HepG2 (cell line): ENCODE measurements around the gene GCLC. TPM values are rescaled to one million over a fixed set of nuclear protein-coding genes. Genes with fewer than 3 reads are reported as not detected.

Source experiments
- ATAC-seq: fragments of 200-7000 bp; cut with Tn5 transposase; 3 replicates; pipeline ENCODE4 v1.9.1; 2020; ENCODE audit warnings: mild to moderate bottlenecking, moderate library complexity
- BruUV-seq: library from RNA; stranded (reverse); fragments of 400-500 nt; replicated peaks from 2 replicates; lab custom pipeline; 2021; lab: Mats Ljungman, UMichigan
- CTCF ChIA-PET: fragments of 300-600 bp; formaldehyde crosslinking; extraction: SDS; loops from one replicate; lab custom pipeline; 2021; ENCODE audit warnings: low total read pairs, inconsistent platforms, low intra/inter-chr PET ratio; lab: Yijun Ruan, JAX
- POLR2A ChIA-PET: fragments of 350-600 bp; sonication (Branson Sonifier 250); formaldehyde crosslinking; loops from one replicate; lab custom pipeline; 2020; ENCODE audit warnings: antibody characterized with exemption, inconsistent platforms; lab: Yijun Ruan, JAX
- DNase-seq: peaks from one replicate; pipeline ENCODE4 v3.0.0-alpha.2; 2015; ENCODE audit warnings: low spot score
- FAIRE-seq: peaks from 3 replicates; lab custom pipeline; 2011; peaks lifted over from hg19 to GRCh38; lab: Jason Lieb, UNC
- H2AFZ ChIP-seq: one replicate; pipeline ENCODE4 v1.6.1; 2011; ENCODE audit warnings: low read length, inconsistent platforms
- H3K27ac ChIP-seq: fragments of 300-600 bp; 3 replicates; pipeline ENCODE4 v1.8.0; 2011; ENCODE audit warnings: mixed run types, mild to moderate bottlenecking, mixed read lengths, low read length, inconsistent platforms; ENCODE audit not compliant: insufficient read depth; ENCODE audit errors: extremely low read length
- H3K27me3 ChIP-seq, 2 experiments: fragments of 200-600 bp in 1 of 2; 2 replicates in 1 of 2; 3 replicates in 1 of 2; pipeline versions ENCODE4 v1.6.0 to v1.8.0; 2011; ENCODE audit warnings: low read length in 2 of 2, mild to moderate bottlenecking in 2 of 2, moderate library complexity in 2 of 2, inconsistent platforms in 1 of 2; ENCODE audit not compliant: insufficient read depth in 2 of 2, control insufficient read depth in 1 of 2
- H3K36me3 ChIP-seq, 2 experiments: fragments of 200-600 bp in 1 of 2; replicated peaks in 1 of 2; 2 replicates in 1 of 2; 3 replicates in 1 of 2; pipeline versions ENCODE4 v1.5.1 to v1.8.0; 2011; ENCODE audit warnings: low read length in 2 of 2, inconsistent platforms in 1 of 2; ENCODE audit not compliant: insufficient read depth in 2 of 2, control insufficient read depth in 1 of 2
- H3K4me1 ChIP-seq: 2 replicates; pipeline ENCODE4 v1.5.1; 2012; ENCODE audit warnings: low read length, inconsistent platforms; ENCODE audit not compliant: insufficient read depth
- H3K4me2 ChIP-seq: 2 replicates; pipeline ENCODE4 v1.6.0; 2011; ENCODE audit warnings: low read depth, low read length, inconsistent platforms
- H3K4me3 ChIP-seq, 3 experiments: fragments of 200-600 bp in 1 of 3; sonication (generic), shearing (Covaris generic) in 1 of 3; replicated peaks in 1 of 3; 2 replicates each; pipeline ENCODE4 v1.5.1; 2011 to 2016; ENCODE audit warnings: low read length in 3 of 3, inconsistent platforms in 2 of 3, low read depth in 2 of 3, mild to moderate bottlenecking in 2 of 3, control low read depth in 1 of 3, mixed read lengths in 1 of 3; ENCODE audit not compliant: insufficient read depth in 1 of 3
- H3K79me2 ChIP-seq: one replicate; pipeline ENCODE4 v1.6.1; 2011; ENCODE audit warnings: low read length, inconsistent platforms; ENCODE audit not compliant: insufficient read depth
- H3K9ac ChIP-seq: 2 replicates; pipeline ENCODE4 v1.6.0; 2011; ENCODE audit warnings: mild to moderate bottlenecking, low read depth, low read length, inconsistent platforms; ENCODE audit not compliant: insufficient read depth
- H3K9me3 ChIP-seq: 2 replicates; pipeline ENCODE4 v1.5.1; 2012; ENCODE audit warnings: mild to moderate bottlenecking, low read length
- H4K20me1 ChIP-seq: 2 replicates; pipeline ENCODE4 v1.6.0; 2011; ENCODE audit warnings: inconsistent platforms, mild to moderate bottlenecking, low read length, moderate library complexity; ENCODE audit not compliant: insufficient read depth
- RAD21 ChIP-seq: fragments of 450-650 bp; formaldehyde crosslinking; IDR thresholded peaks from 2 replicates; pipeline ENCODE4 v1.5.0; 2020; ENCODE audit warnings: mild to moderate bottlenecking
- ZNF574 ChIP-seq: sonication (generic); formaldehyde crosslinking; IDR thresholded peaks from 2 replicates; pipeline ENCODE4 v1.4.0; 2020; ENCODE audit warnings: missing genetic modification reagents
- ZNF784 ChIP-seq: sonication (generic); formaldehyde crosslinking; IDR thresholded peaks from 2 replicates; pipeline ENCODE4 v1.5.1; 2020; ENCODE audit warnings: missing genetic modification reagents, mild to moderate bottlenecking, borderline replicate concordance
- ZXDC ChIP-seq: sonication (generic); formaldehyde crosslinking; IDR thresholded peaks from 2 replicates; pipeline ENCODE4 v1.5.0; 2020; ENCODE audit warnings: mild to moderate bottlenecking, missing genetic modification reagents
- WGBS: methylation state at CpG from one replicate; pipeline ENCODE4 v1.1.6; 2017; ENCODE audit warnings: low lambda C conversion rate; 5-methylcytosine and 5-hydroxymethylcytosine counted together
- in situ Hi-C: cut with HindIII; loops from 2 replicates; pipeline ENCODE4 v1.10.0; 2017; ENCODE audit warnings: low pct_unique_long_range_greater_than_20kb; ENCODE audit not compliant: extremely low pct_ligation_motif_present
- intact Hi-C: fragments of 100-400 bp; cut with micrococcal nuclease; formaldehyde crosslinking; loops from one replicate; pipeline ENCODE4 v1.10.0; 2022; ENCODE audit not compliant: unreplicated experiment
- polyA plus RNA-seq, 8 experiments: library from polyadenylated mRNA; depleted of rRNA in 3 of 8; stranded (reverse) in 7 of 8; unstranded in 1 of 8; fragments of >200 nt; fragmentation: Illumina TruSeq in 4 of 8; extraction: Trizol in 4 of 8; gene quantifications; 2 replicates each; pipeline versions ENCODE4 v1.2.1 to v1.2.3, GENCODE V29; 2011 to 2016; ENCODE audit warnings: low read depth in 4 of 8, missing spikeins in 1 of 8, mixed read lengths in 1 of 8; ENCODE audit not compliant: insufficient read depth in 1 of 8
- total RNA-seq, 5 experiments: library from RNA; depleted of rRNA; stranded (reverse); fragments of >200 nt; fragmentation: Illumina TruSeq; extraction: Trizol; gene quantifications; 2 replicates each; pipeline ENCODE4 v1.2.3, GENCODE V29; 2016; ENCODE audit warnings: low read depth in 1 of 5
- TF ChIP-seq, protein P1 (sequence below): IDR thresholded peaks from 2 replicates; pipeline ENCODE4 v1.6.1; 2012; ENCODE audit warnings: inconsistent platforms
- TF ChIP-seq, protein P2 (sequence below): sonication (generic); formaldehyde crosslinking; IDR thresholded peaks from 2 replicates; pipeline ENCODE4 v1.8.0; 2022; ENCODE audit warnings: low read depth, missing genetic modification reagents

GCLC gene
- total and polyA plus RNA-seq, 2 of the 13 experiments (the other 11 are each of a cell fraction or from before 2014, with no cell fraction given) = 35.3 to 84.6 TPM

DNA sequence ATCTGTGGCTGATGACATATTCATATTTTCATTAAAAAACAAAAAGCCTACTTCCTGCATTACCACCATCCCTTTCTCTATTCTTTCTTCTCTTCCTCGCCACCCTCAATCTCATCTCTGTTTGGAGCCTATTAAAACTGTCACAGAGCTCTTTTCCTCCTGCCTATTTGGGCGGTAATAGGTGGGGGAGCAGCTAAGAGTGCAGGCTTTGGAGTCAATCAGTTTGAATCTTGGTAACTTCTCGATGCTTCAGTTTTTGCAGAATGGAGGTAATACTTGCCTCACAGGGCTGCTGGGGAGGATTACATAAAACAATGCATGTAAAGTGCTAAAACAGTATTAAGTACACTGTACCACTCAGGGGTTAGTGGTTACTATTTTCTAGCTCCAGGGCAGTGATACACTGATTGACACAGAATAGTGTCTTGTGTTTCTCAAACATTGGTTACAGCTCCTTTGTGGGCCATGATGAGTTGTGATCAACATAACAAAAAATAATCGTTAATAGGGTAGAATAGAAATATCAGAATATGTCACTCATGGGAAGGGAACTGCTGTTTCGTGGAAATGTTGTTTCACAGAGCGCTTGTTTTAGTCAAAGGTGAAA lies 14.0 kb downstream of the GCLC start:
- intact Hi-C loops = no loop called here
- no peak overlapping the region for H3K27ac ChIP-seq
- H3K4me1 ChIP-seq = peaks cover 33% of the 10 kb centered on the region
- ChIA-PET CTCF (no interaction called here), POLR2A (interaction anchor here (2.2 kb wide), 1 partner anchor 14 kb away, joined by 5 read pairs; the partner anchor contains the start of gene GCLC)
- H2AFZ ChIP-seq = no peak overlapping the region
- H3K79me2 ChIP-seq = peaks cover 98% of the 10 kb centered on the region
- no peak for DNase-seq
- no peak for ATAC-seq
- H4K20me1 ChIP-seq = peaks cover 31% of the 10 kb centered on the region; the same call in 1 of the 2 replicates
- no peak overlapping the region for H3K4me2 ChIP-seq
- 96% methylated on average over 6 of the region's 6 CpGs for WGBS
- TF ChIP-seq, protein P1, sequence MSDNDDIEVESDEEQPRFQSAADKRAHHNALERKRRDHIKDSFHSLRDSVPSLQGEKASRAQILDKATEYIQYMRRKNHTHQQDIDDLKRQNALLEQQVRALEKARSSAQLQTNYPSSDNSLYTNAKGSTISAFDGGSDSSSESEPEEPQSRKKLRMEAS = no peak
- TF ChIP-seq, protein P2, sequence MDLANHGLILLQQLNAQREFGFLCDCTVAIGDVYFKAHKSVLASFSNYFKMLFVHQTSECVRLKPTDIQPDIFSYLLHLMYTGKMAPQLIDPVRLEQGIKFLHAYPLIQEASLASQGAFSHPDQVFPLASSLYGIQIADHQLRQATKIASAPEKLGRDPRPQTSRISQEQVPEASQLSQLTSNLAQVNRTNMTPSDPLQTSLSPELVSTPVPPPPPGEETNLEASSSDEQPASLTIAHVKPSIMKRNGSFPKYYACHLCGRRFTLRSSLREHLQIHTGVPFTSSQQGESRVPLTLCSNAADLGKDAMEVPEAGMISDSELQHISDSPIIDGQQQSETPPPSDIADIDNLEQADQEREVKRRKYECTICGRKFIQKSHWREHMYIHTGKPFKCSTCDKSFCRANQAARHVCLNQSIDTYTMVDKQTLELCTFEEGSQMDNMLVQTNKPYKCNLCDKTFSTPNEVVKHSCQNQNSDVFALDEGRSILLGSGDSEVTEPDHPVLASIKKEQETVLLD (CRISPR knock-in tag) = no peak
- TF ChIP-seq RAD21 (no peak), ZNF574 (no peak), ZXDC (no peak), ZNF784 (CRISPR knock-in tag) (no peak)
- H3K9ac ChIP-seq = no peak overlapping the region
- H3K27me3 ChIP-seq = no peaks in the 10 kb centered on the region
- BruUV-seq = no TSS peak
- peaks cover 2 to 6% of the 10 kb centered on the region in 2 experiments; a peak in 3 of 5 replicates for H3K36me3 ChIP-seq
- FAIRE-seq = no peak
- no peak overlapping the region for H3K4me3 ChIP-seq
- in situ Hi-C loops = no loop called here
- no peaks in the 10 kb centered on the region for H3K9me3 ChIP-seq
